Endothelial cell of umbilical vein (primary cell): Measurements from ENCODE around the gene CEP78.

Source experiments
- POLR2A ChIP-seq: IDR thresholded peaks from 2 replicates; pipeline ENCODE4 v1.6.1; 2012; ENCODE audit warnings: low read depth, mild to moderate bottlenecking, control low read depth, low read length
- TF ChIP-seq, protein P1 (sequence below), 2 donors: IDR thresholded peaks; 1 replicate in 1 of 2; 2 replicates in 1 of 2; pipeline ENCODE4 v1.5.1; 2011; ENCODE audit warnings: low read length in 2 of 2, mild to moderate bottlenecking in 2 of 2, moderate library complexity in 2 of 2, control low read depth in 1 of 2, inconsistent platforms in 1 of 2, low read depth in 1 of 2; ENCODE audit not compliant: insufficient read depth in 1 of 2; ENCODE audit errors: extremely low read depth in 1 of 2

GRCh38 chr9:78288214-78288892, 52.5 kb downstream of the CEP78 start:
- TF ChIP-seq, protein P1, sequence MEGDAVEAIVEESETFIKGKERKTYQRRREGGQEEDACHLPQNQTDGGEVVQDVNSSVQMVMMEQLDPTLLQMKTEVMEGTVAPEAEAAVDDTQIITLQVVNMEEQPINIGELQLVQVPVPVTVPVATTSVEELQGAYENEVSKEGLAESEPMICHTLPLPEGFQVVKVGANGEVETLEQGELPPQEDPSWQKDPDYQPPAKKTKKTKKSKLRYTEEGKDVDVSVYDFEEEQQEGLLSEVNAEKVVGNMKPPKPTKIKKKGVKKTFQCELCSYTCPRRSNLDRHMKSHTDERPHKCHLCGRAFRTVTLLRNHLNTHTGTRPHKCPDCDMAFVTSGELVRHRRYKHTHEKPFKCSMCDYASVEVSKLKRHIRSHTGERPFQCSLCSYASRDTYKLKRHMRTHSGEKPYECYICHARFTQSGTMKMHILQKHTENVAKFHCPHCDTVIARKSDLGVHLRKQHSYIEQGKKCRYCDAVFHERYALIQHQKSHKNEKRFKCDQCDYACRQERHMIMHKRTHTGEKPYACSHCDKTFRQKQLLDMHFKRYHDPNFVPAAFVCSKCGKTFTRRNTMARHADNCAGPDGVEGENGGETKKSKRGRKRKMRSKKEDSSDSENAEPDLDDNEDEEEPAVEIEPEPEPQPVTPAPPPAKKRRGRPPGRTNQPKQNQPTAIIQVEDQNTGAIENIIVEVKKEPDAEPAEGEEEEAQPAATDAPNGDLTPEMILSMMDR (IDR thresholded peaks at IDR 0.05; ENCODE audit: extremely low read depth in 1 of 2, insufficient read depth in 1 of 2, low read depth in 1 of 2, low read length in 2 of 2) = no peak
- no peak for TF ChIP-seq POLR2A
